Measurements from ENCODE around the gene NUDT16L1. TPM values are rescaled to one million over a fixed set of nuclear protein-coding genes. Genes with fewer than 3 reads are reported as not detected.

Gene NUDT16L1
- polyA plus RNA-seq, 1 of the 3 experiments (the other 2 are of a cell fraction), result 45.8 TPM

DNA sequence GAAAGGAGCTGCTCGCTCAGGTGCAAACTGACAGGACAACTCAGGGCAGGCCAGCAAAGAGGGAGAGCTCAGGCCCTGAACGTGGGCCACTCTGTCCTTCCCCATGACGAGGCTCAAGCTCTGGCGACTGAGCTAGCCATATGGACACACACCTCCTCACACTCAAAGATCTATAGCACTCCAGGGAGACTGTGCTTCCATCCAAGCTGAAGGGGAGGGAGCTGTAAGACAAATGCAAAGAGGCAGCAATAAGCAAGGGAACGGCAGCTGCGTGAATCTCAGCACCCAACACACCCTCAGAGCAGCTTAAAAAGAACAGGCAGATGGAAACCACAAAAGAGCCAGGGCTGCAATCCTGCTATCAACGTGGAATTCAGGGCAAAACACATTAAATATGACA is 13.5 kb downstream of the NUDT16L1 start:
- no peaks in the 10 kb centered on the region for H3K9me3 ChIP-seq
- POLR2A ChIA-PET, result interaction anchor here (1.1 kb wide), 1 partner anchor 13 kb away, joined by 3 read pairs; the partner anchor contains the start of gene NUDT16L1

DNA sequence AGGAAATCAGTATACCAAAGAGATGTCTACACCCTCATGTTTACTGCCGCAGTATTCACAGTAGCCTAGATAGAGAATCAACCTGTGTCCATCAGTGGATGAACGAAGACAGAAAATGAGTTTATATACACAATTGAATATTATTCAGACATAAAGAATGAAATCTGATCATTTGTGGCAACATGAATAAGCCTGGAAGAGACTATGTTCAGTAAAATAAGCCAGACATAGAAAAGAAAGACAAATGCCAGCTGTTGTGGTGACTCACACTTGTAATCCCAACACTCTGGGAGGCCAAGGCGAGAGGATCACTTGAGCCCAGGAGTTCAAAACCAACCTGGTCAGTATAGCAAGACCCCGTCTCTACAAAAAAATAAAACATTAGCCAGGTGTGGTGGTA is 16.1 kb downstream of the NUDT16L1 start:
- 91% methylated on average over 4 of the region's 4 CpGs for WGBS (ENCODE audit: low lambda C conversion rate)
- H3K27ac ChIP-seq (ENCODE audit: low read depth in 2 of 2, low read length in 1 of 2), result no peak overlapping the region
- POLR2A ChIA-PET, result no interaction called here
- TF ChIP-seq, protein P1, sequence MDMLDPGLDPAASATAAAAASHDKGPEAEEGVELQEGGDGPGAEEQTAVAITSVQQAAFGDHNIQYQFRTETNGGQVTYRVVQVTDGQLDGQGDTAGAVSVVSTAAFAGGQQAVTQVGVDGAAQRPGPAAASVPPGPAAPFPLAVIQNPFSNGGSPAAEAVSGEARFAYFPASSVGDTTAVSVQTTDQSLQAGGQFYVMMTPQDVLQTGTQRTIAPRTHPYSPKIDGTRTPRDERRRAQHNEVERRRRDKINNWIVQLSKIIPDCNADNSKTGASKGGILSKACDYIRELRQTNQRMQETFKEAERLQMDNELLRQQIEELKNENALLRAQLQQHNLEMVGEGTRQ (IDR thresholded peaks at IDR 0.05; ENCODE audit: borderline replicate concordance, low read depth, low read length), result no peak
- TF ChIP-seq RXRA (IDR thresholded peaks at IDR 0.05; ENCODE audit: borderline replicate concordance, low read depth), result no peak
- TF ChIP-seq, protein P2, sequence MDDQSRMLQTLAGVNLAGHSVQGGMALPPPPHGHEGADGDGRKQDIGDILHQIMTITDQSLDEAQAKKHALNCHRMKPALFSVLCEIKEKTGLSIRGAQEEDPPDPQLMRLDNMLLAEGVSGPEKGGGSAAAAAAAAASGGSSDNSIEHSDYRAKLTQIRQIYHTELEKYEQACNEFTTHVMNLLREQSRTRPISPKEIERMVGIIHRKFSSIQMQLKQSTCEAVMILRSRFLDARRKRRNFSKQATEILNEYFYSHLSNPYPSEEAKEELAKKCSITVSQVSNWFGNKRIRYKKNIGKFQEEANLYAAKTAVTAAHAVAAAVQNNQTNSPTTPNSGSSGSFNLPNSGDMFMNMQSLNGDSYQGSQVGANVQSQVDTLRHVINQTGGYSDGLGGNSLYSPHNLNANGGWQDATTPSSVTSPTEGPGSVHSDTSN (IDR thresholded peaks at IDR 0.05), result no peak
- TF ChIP-seq POLR2AphosphoS5 (IDR thresholded peaks at IDR 0.05; ENCODE audit: low read depth, low read length), result no peak
- TF ChIP-seq, protein P3, sequence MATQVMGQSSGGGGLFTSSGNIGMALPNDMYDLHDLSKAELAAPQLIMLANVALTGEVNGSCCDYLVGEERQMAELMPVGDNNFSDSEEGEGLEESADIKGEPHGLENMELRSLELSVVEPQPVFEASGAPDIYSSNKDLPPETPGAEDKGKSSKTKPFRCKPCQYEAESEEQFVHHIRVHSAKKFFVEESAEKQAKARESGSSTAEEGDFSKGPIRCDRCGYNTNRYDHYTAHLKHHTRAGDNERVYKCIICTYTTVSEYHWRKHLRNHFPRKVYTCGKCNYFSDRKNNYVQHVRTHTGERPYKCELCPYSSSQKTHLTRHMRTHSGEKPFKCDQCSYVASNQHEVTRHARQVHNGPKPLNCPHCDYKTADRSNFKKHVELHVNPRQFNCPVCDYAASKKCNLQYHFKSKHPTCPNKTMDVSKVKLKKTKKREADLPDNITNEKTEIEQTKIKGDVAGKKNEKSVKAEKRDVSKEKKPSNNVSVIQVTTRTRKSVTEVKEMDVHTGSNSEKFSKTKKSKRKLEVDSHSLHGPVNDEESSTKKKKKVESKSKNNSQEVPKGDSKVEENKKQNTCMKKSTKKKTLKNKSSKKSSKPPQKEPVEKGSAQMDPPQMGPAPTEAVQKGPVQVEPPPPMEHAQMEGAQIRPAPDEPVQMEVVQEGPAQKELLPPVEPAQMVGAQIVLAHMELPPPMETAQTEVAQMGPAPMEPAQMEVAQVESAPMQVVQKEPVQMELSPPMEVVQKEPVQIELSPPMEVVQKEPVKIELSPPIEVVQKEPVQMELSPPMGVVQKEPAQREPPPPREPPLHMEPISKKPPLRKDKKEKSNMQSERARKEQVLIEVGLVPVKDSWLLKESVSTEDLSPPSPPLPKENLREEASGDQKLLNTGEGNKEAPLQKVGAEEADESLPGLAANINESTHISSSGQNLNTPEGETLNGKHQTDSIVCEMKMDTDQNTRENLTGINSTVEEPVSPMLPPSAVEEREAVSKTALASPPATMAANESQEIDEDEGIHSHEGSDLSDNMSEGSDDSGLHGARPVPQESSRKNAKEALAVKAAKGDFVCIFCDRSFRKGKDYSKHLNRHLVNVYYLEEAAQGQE (IDR thresholded peaks at IDR 0.05; ENCODE audit: low read depth, low read length), result no peak
- TF ChIP-seq FOXJ3 (CRISPR knock-in tag; IDR thresholded peaks at IDR 0.05), result no peak
- no peak for TF ChIP-seq GABPA (IDR thresholded peaks at IDR 0.05; ENCODE audit: low read depth)
- TF ChIP-seq TCF12 (IDR thresholded peaks at IDR 0.05), result 0 out of 2 replicates have a peak, but pooled peaks have one; percentile 36
- peak; percentile 25; the same call in 1 of the 2 replicates for TF ChIP-seq FOSL2 (IDR thresholded peaks at IDR 0.05; ENCODE audit: borderline replicate concordance, low read depth)
- no peak for TF ChIP-seq FOXM1 (IDR thresholded peaks at IDR 0.05; ENCODE audit: low read depth)
- no peak for TF ChIP-seq RFX5 (IDR thresholded peaks at IDR 0.05; ENCODE audit: low read length)
- no peak for TF ChIP-seq CHD2 (IDR thresholded peaks at IDR 0.05; ENCODE audit: low read length, partially characterized antibody)
- TF ChIP-seq, protein P4, sequence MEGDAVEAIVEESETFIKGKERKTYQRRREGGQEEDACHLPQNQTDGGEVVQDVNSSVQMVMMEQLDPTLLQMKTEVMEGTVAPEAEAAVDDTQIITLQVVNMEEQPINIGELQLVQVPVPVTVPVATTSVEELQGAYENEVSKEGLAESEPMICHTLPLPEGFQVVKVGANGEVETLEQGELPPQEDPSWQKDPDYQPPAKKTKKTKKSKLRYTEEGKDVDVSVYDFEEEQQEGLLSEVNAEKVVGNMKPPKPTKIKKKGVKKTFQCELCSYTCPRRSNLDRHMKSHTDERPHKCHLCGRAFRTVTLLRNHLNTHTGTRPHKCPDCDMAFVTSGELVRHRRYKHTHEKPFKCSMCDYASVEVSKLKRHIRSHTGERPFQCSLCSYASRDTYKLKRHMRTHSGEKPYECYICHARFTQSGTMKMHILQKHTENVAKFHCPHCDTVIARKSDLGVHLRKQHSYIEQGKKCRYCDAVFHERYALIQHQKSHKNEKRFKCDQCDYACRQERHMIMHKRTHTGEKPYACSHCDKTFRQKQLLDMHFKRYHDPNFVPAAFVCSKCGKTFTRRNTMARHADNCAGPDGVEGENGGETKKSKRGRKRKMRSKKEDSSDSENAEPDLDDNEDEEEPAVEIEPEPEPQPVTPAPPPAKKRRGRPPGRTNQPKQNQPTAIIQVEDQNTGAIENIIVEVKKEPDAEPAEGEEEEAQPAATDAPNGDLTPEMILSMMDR (IDR thresholded peaks at IDR 0.05), result no peak

More for the DNA sequence above, 13.5 kb downstream of the NUDT16L1 start:
- H3K4me3 ChIP-seq (ENCODE audit: low read depth in 2 of 2, low read length in 1 of 2), result no peak overlapping the region
- TF ChIP-seq MEF2A (IDR thresholded peaks at IDR 0.05; ENCODE audit: borderline replicate concordance, low read depth), result no peak
- TF ChIP-seq, protein P5, sequence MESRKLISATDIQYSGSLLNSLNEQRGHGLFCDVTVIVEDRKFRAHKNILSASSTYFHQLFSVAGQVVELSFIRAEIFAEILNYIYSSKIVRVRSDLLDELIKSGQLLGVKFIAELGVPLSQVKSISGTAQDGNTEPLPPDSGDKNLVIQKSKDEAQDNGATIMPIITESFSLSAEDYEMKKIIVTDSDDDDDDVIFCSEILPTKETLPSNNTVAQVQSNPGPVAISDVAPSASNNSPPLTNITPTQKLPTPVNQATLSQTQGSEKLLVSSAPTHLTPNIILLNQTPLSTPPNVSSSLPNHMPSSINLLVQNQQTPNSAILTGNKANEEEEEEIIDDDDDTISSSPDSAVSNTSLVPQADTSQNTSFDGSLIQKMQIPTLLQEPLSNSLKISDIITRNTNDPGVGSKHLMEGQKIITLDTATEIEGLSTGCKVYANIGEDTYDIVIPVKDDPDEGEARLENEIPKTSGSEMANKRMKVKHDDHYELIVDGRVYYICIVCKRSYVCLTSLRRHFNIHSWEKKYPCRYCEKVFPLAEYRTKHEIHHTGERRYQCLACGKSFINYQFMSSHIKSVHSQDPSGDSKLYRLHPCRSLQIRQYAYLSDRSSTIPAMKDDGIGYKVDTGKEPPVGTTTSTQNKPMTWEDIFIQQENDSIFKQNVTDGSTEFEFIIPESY (IDR thresholded peaks at IDR 0.05; ENCODE audit: borderline replicate concordance, low read depth), result no peak
- H3K36me3 ChIP-seq (replicated peaks in 1 of 2; ENCODE audit: control insufficient read depth in 1 of 2, insufficient read depth in 2 of 2, low read length in 1 of 2), result peaks cover 16 to 35% of the 10 kb centered on the region in 2 experiments
- DNase-seq, result no peak
- no peak overlapping the region for H2AFZ ChIP-seq (ENCODE audit: low read depth)
- no peaks in the 10 kb centered on the region for H3K9me2 ChIP-seq
- no peak overlapping the region for H3K9ac ChIP-seq
- CTCF ChIA-PET, result interaction anchor here (0.6 to 1.2 kb wide), 2 partner anchors 36 to 249 kb away, joined by 3 to 5 read pairs; no protein-coding TSS in a partner anchor
- peaks cover 12% of the 10 kb centered on the region for H3F3A ChIP-seq (replicated peaks; ENCODE audit: insufficient read depth)
- H3K4me2 ChIP-seq, result no peak overlapping the region
- H4K20me1 ChIP-seq (ENCODE audit: insufficient read depth), result no peaks in the 10 kb centered on the region
- 93% methylated on average over 6 of the region's 7 CpGs for WGBS (ENCODE audit: low lambda C conversion rate)
- no peaks in the 10 kb centered on the region for H3K4me1 ChIP-seq (ENCODE audit: control insufficient read depth in 1 of 2, insufficient read depth in 2 of 2, low read depth in 1 of 2, low read length in 1 of 2)
- H3K79me2 ChIP-seq (ENCODE audit: insufficient read depth), result peaks cover 23% of the 10 kb centered on the region
- H3K27me3 ChIP-seq (ENCODE audit: insufficient read depth), result no peaks in the 10 kb centered on the region
- H3K27ac ChIP-seq (ENCODE audit: low read depth in 2 of 2, low read length in 1 of 2), result no peak overlapping the region

More for the DNA sequence above, 16.1 kb downstream of the NUDT16L1 start:
- H3K79me2 ChIP-seq (ENCODE audit: insufficient read depth), result peaks cover 18% of the 10 kb centered on the region; the same call in 1 of the 2 replicates
- peaks cover 20 to 28% of the 10 kb centered on the region in 2 experiments for H3K36me3 ChIP-seq (replicated peaks in 1 of 2; ENCODE audit: control insufficient read depth in 1 of 2, insufficient read depth in 2 of 2, low read length in 1 of 2)
- no peaks in the 10 kb centered on the region for H3K9me2 ChIP-seq
- 0 out of 2 replicates have a peak, but pooled peaks cover 4% of the 10 kb centered on the region for H4K20me1 ChIP-seq (ENCODE audit: insufficient read depth)
- H2AFZ ChIP-seq (ENCODE audit: low read depth), result no peak overlapping the region
- H3K4me2 ChIP-seq, result no peak overlapping the region
- no peak for DNase-seq
- no peaks in the 10 kb centered on the region for H3K27me3 ChIP-seq (ENCODE audit: insufficient read depth)
- no peak overlapping the region for H3K4me3 ChIP-seq (ENCODE audit: low read depth in 2 of 2, low read length in 1 of 2)
- H3K9me3 ChIP-seq, result no peaks in the 10 kb centered on the region
- peaks cover 15% of the 10 kb centered on the region for H3F3A ChIP-seq (replicated peaks; ENCODE audit: insufficient read depth)
- no peaks in the 10 kb centered on the region for H3K4me1 ChIP-seq (ENCODE audit: control insufficient read depth in 1 of 2, insufficient read depth in 2 of 2, low read depth in 1 of 2, low read length in 1 of 2)
- CTCF ChIA-PET, result interaction anchor here (0.7 to 1.4 kb wide), 2 partner anchors 58 to 247 kb away, joined by 3 to 5 read pairs; no protein-coding TSS in a partner anchor
- H3K9ac ChIP-seq, result no peak overlapping the region
